CD4-positive, CD25-positive, alpha-beta regulatory T cell (primary cell): ENCODE results near the gene CRHR2. TPM values are rescaled to one million over a fixed set of nuclear protein-coding genes. Genes with fewer than 3 reads are reported as not detected.
"Not testable (repeated sequence)": the region's sequence is repeated elsewhere in the genome, so short reads cannot be mapped to it uniquely, and the experiment has no call there.

Source experiments
- ATAC-seq, 2 donors: fragments of 150-1000 bp; cut with Tn5 transposase; one replicate each; pipeline ENCODE4 v1.10.0; 2021; ENCODE audit warnings: low read depth in 2 of 2, moderate number of reproducible peaks in 2 of 2, moderate library complexity in 1 of 2
- DNase-seq, 3 donors: peaks; one replicate each; pipeline versions ENCODE4 v3.0.0 to v3.0.0-alpha.2; 2012 to 2022; ENCODE audit warnings: mixed read lengths in 1 of 3
- H3K27ac ChIP-seq: one replicate; pipeline ENCODE4 v1.7.0; 2013; ENCODE audit warnings: mild to moderate bottlenecking, low read length; ENCODE audit not compliant: insufficient read depth, poor library complexity, severe bottlenecking
- H3K27me3 ChIP-seq: one replicate; pipeline ENCODE4 v1.7.0; 2013; ENCODE audit warnings: low read length; ENCODE audit not compliant: control insufficient read depth, insufficient read depth
- H3K36me3 ChIP-seq: one replicate; pipeline ENCODE4 v1.7.0; 2013; ENCODE audit warnings: mild to moderate bottlenecking, low read length, moderate library complexity; ENCODE audit not compliant: control insufficient read depth, insufficient read depth
- H3K4me1 ChIP-seq: 2 replicates; pipeline ENCODE4 v1.7.0; 2013; ENCODE audit warnings: mild to moderate bottlenecking, low read length; ENCODE audit not compliant: insufficient read depth, control insufficient read depth, poor library complexity, severe bottlenecking
- H3K4me3 ChIP-seq: one replicate; pipeline ENCODE4 v1.7.0; 2013; ENCODE audit warnings: low read depth, mild to moderate bottlenecking, low read length, moderate library complexity
- H3K9me3 ChIP-seq, 2 experiments: 1 replicate in 1 of 2; 2 replicates in 1 of 2; pipeline ENCODE4 v1.7.0; 2013; ENCODE audit warnings: low read length in 2 of 2, mild to moderate bottlenecking in 1 of 2, moderate library complexity in 1 of 2; ENCODE audit not compliant: control insufficient read depth in 2 of 2
- H3K27ac Mint-ChIP-seq, 3 donors: one replicate each; pipeline ENCODE4 v1.8.0; 2020 to 2022; ENCODE audit warnings: mild to moderate bottlenecking in 3 of 3, mixed read lengths in 3 of 3, moderate library complexity in 2 of 3
- H3K27me3 Mint-ChIP-seq: one replicate; pipeline ENCODE4 v1.8.0; 2022; ENCODE audit warnings: mild to moderate bottlenecking, mixed read lengths
- H3K36me3 Mint-ChIP-seq: one replicate; pipeline ENCODE4 v1.8.0; 2020; ENCODE audit warnings: mixed read lengths
- H3K4me1 Mint-ChIP-seq, 4 donors: one replicate each; pipeline ENCODE4 v1.8.0; 2020 to 2022; ENCODE audit warnings: mixed read lengths in 4 of 4, mild to moderate bottlenecking in 1 of 4
- H3K4me3 Mint-ChIP-seq, 4 donors: one replicate each; pipeline ENCODE4 v1.8.0; 2020 to 2022; ENCODE audit warnings: mild to moderate bottlenecking in 4 of 4, mixed read lengths in 4 of 4, moderate library complexity in 3 of 4
- H3K9me3 Mint-ChIP-seq, 7 donors: one replicate each; pipeline ENCODE4 v1.8.0; 2020 to 2022; ENCODE audit warnings: mixed read lengths in 7 of 7, mild to moderate bottlenecking in 3 of 7, moderate library complexity in 2 of 7
- polyA plus RNA-seq, 4 donors: library from polyadenylated mRNA; unstranded; fragments of 300-500 nt; fragmentation: Illumina TruSeq; gene quantifications; one replicate each; pipeline ENCODE4 v1.2.3, GENCODE V29; 2021
- total RNA-seq: library from RNA; stranded (reverse); gene quantifications from one replicate; pipeline ENCODE4 v1.2.3, GENCODE V29; 2022

The CRHR2 gene
- total and polyA plus RNA-seq, 5 donors from 2014 or later = not detected

GRCh38 chr7:30726296-30727006, 44.2 kb upstream of the CRHR2 start:
- Histone ChIP-seq H3K4me1 (peaks cover 47% of the 10 kb centered on the region), H3K9me3 (no peaks in the 10 kb centered on the region), H3K36me3 (no peaks in the 10 kb centered on the region), H3K27me3 (no peaks in the 10 kb centered on the region), H3K27ac (peak overlapping the region; percentile 70), H3K4me3 (peak overlapping the region; percentile 81)
- Mint-ChIP-seq H3K27me3 (no peaks in the 10 kb centered on the region), H3K36me3 (peaks cover 11% of the 10 kb centered on the region), H3K4me1 (peaks cover 21 to 66% (median 42%) of the 10 kb centered on the region in 4 donors), H3K27ac (peak overlapping the region; percentile 89 to 97 (median 94)), H3K4me3 (peak overlapping the region; percentile 84 to 92 (median 86)), H3K9me3 (peaks cover 0 to 2% (median 0%) of the 10 kb centered on the region in 7 donors)
- peak in 2 of 3 donors; percentile 40 to 49 for DNase-seq
- no peak for ATAC-seq

- Mint-ChIP-seq H3K27me3 (no peaks in the 10 kb centered on the region), H3K4me1 (peaks cover 16 to 42% (median 30%) of the 10 kb centered on the region in 4 donors), H3K27ac (no peak overlapping the region), H3K36me3 (peaks cover 37% of the 10 kb centered on the region), H3K4me3 (peak overlapping the region in 1 of 4 donors; percentile 14), H3K9me3 (peaks cover 0 to 17% (median 7%) of the 10 kb centered on the region in 7 donors)
- Histone ChIP-seq H3K27ac (no peak overlapping the region), H3K4me3 (no peak overlapping the region), H3K27me3 (no peaks in the 10 kb centered on the region), H3K36me3 (no peaks in the 10 kb centered on the region), H3K4me1 (peaks cover 35% of the 10 kb centered on the region), H3K9me3 (peaks cover 4 to 10% of the 10 kb centered on the region in 2 experiments)
- DNase-seq = no peak
- no peak for ATAC-seq
Observed at GRCh38 chr7:30723776-30724175, 41.5 kb upstream of the CRHR2 start.

GRCh38 chr7:30722671-30723070, 40.4 kb upstream of the CRHR2 start:
- H3K27me3 ChIP-seq = no peaks in the 10 kb centered on the region
- Mint-ChIP-seq H3K4me3 (peak overlapping the region in 1 of 4 donors; percentile 14), H3K4me1 (peaks cover 12 to 31% (median 20%) of the 10 kb centered on the region in 4 donors), H3K27me3 (no peaks in the 10 kb centered on the region), H3K36me3 (peaks cover 48% of the 10 kb centered on the region), H3K27ac (peak overlapping the region in 1 of 3 donors; percentile 32), H3K9me3 (peaks cover 2 to 28% (median 14%) of the 10 kb centered on the region in 7 donors)
- peaks cover 7 to 21% of the 10 kb centered on the region in 2 experiments for H3K9me3 ChIP-seq
- DNase-seq (no peak), ATAC-seq (no peak)
- peaks cover 5% of the 10 kb centered on the region for H3K36me3 ChIP-seq
- no peak overlapping the region for H3K4me3 ChIP-seq
- peaks cover 24% of the 10 kb centered on the region for H3K4me1 ChIP-seq
- no peak overlapping the region for H3K27ac ChIP-seq

GRCh38 chr7:30722187-30722586, 39.9 kb upstream of the CRHR2 start:
- Mint-ChIP-seq H3K36me3 (peaks cover 52% of the 10 kb centered on the region), H3K27me3 (no peaks in the 10 kb centered on the region), H3K4me1 (peaks cover 12 to 26% (median 18%) of the 10 kb centered on the region in 4 donors), H3K9me3 (peaks cover 2 to 31% (median 16%) of the 10 kb centered on the region in 7 donors), H3K27ac (no peak overlapping the region), H3K4me3 (no peak overlapping the region)
- Histone ChIP-seq H3K4me1 (peaks cover 20% of the 10 kb centered on the region), H3K9me3 (peaks cover 12 to 21% of the 10 kb centered on the region in 2 experiments), H3K27me3 (no peaks in the 10 kb centered on the region), H3K27ac (no peak overlapping the region), H3K4me3 (no peak overlapping the region), H3K36me3 (peaks cover 6% of the 10 kb centered on the region)
- ATAC-seq = no peak
- no peak for DNase-seq

GRCh38 chr7:30721211-30721610, 39.0 kb upstream of the CRHR2 start:
- peaks cover 4 to 16% (median 11%) of the 10 kb centered on the region in 4 donors for H3K4me1 Mint-ChIP-seq
- no peak overlapping the region for H3K4me3 Mint-ChIP-seq
- H3K27ac ChIP-seq = no peak overlapping the region
- no peak overlapping the region for H3K4me3 ChIP-seq
- peaks cover 5 to 38% (median 16%) of the 10 kb centered on the region in 7 donors for H3K9me3 Mint-ChIP-seq
- peaks cover 10% of the 10 kb centered on the region for H3K4me1 ChIP-seq
- H3K27me3 ChIP-seq = no peaks in the 10 kb centered on the region
- DNase-seq = no peak
- H3K36me3 ChIP-seq = peaks cover 6% of the 10 kb centered on the region
- H3K9me3 ChIP-seq = peaks cover 13 to 21% of the 10 kb centered on the region in 2 experiments
- no peak overlapping the region for H3K27ac Mint-ChIP-seq
- H3K36me3 Mint-ChIP-seq = peaks cover 59% of the 10 kb centered on the region
- no peak for ATAC-seq
- no peaks in the 10 kb centered on the region for H3K27me3 Mint-ChIP-seq

- not testable (repeated sequence) for H3K36me3 ChIP-seq, H3K27me3 ChIP-seq, H3K27ac Mint-ChIP-seq, DNase-seq, H3K4me3 ChIP-seq, H3K4me1 Mint-ChIP-seq, H3K27ac ChIP-seq, H3K4me1 ChIP-seq, ATAC-seq, H3K27me3 Mint-ChIP-seq, H3K4me3 Mint-ChIP-seq
- peaks cover 13 to 21% of the 10 kb centered on the region in 2 experiments for H3K9me3 ChIP-seq
- H3K36me3 Mint-ChIP-seq = peaks cover 72% of the 10 kb centered on the region
- H3K9me3 Mint-ChIP-seq = peaks cover 5 to 42% (median 20%) of the 10 kb centered on the region in 7 donors
Observed at GRCh38 chr7:30719434-30719833, 37.2 kb upstream of the CRHR2 start.

- DNase-seq = no peak
- no peak overlapping the region for H3K4me3 Mint-ChIP-seq
- peaks cover 63% of the 10 kb centered on the region for H3K36me3 Mint-ChIP-seq
Observed at GRCh38 chr7:30717181-30717580, 34.9 kb upstream of the CRHR2 start.

More at GRCh38 chr7:30717181-30717580, 34.9 kb upstream of the CRHR2 start:
- peaks cover 5 to 42% (median 18%) of the 10 kb centered on the region in 7 donors for H3K9me3 Mint-ChIP-seq
- Histone ChIP-seq H3K4me1 (no peaks in the 10 kb centered on the region), H3K27ac (no peak overlapping the region), H3K9me3 (peaks cover 13 to 21% of the 10 kb centered on the region in 2 experiments), H3K27me3 (no peaks in the 10 kb centered on the region), H3K4me3 (no peak overlapping the region), H3K36me3 (peaks cover 6% of the 10 kb centered on the region)
- H3K4me1 Mint-ChIP-seq = peaks cover 0 to 4% (median under 1%) of the 10 kb centered on the region in 4 donors
- peak overlapping the region in 1 of 3 donors; percentile 68 for H3K27ac Mint-ChIP-seq
- ATAC-seq = no peak
- no peaks in the 10 kb centered on the region for H3K27me3 Mint-ChIP-seq
